ENCODE data around the gene PEX6.
A peak's percentile ranks its signal among the peaks of the same experiment; 100 is the strongest.
"Not testable (repeated sequence)": the region's sequence is repeated elsewhere in the genome, so short reads cannot be mapped to it uniquely, and the experiment has no call there.

PEX6 gene

DNA sequence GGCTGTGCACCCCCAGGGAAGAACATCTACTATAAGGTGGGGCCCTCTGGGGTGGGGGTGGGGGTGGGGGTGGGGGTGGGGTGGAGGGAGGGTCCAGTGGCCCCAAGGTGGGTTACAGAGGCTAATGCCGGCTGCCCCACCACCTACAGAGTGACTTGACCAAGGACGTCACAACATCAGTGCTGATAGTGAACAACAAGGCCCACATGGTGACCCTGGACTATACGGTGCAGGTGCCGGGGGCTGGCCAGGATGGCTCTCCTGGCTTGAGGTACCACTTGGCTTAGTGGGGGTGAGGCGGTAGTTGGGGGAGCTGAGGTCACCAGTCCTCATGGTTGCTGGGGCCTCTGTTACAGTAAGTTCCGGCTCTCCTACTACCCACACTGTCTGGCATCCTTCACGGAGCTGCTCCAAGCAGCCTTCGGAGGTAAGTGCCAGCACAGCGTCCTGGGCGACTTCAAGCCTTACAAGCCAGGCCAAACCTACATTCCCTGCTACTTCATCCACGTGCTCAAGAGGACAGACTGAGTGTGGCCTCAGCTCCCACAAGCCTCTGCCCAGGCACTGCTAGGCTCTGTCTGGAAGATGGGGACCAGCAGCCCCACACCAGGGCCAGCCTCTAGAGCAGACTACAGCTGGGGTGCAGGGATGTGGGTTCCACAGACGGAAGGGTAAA, 15.7 kb downstream of the PEX6 start:
- no peak for DNase-seq

DNA sequence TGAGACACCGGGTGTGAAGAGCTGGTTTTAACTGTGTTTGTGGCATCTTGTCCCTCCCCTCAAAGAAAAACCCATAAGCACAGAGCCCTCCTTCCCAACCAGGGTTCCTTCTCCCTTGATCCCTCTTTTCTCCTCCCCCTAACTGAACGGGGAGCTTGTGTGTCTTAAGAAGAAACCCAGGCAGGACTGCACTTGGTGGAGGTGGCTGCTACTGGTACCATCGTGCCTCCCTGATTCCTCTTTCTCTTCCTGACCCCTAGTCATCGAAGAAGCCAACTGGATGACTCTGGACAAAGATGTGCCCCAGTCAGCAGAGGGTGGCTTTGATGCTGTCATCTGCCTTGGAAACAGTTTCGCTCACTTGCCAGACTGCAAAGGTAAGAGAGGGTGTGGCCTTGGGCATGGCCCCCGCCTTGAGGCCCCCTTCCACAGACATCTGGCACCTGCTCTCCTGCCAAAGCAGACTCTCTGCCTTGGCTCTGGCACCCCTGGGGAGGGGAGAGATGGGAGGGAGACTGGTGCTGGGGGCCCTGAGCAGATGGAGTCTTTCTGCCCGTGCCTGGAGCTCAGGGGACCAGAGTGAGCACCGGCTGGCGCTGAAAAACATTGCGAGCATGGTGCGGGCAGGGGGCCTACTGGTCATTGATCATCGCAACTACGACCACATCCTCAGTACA, 16.3 kb downstream of the PEX6 start:
- no peak for DNase-seq

DNA sequence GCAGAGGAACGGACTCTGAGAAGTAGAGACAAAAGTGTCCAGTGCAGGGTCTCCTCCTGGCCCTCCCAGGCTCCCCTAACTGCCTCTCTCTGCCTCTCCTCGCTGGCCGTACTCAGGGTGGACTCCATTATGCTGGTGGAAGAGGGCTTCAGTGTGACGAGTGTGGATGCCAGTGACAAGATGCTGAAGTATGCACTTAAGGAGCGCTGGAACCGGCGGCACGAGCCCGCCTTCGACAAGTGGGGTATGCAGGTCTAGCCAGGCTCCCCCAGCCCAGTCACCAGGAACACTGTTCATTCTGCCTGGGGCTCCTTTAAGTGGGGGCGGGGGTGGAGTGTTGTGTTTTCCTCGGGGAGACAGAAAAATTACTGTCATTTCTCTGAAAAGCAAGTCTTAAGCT, 16.9 kb downstream of the PEX6 start:
- no peak for DNase-seq

DNA sequence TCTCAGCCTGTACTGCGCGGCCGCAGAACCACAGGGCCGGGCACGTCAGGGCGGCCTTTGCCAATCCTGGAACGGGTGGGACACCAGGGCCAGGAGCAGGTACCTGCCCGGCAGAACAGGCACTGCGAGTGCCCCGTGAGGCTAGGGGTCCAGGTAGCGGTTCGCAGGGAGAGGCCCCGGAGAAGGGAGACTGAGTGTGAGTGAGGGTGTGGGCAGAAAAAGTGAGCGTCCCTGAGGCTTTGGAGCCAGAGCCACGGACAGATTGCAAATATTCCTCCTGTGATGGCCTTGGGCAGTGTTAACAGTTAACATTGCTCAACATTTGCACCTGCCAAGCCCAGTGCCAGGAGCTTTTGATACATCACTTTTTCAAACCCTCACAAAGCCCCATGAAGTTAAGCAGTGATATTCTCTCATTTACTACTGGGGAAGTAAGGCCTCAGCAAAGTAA, 17.9 kb downstream of the PEX6 start:
- no peak for DNase-seq

DNA sequence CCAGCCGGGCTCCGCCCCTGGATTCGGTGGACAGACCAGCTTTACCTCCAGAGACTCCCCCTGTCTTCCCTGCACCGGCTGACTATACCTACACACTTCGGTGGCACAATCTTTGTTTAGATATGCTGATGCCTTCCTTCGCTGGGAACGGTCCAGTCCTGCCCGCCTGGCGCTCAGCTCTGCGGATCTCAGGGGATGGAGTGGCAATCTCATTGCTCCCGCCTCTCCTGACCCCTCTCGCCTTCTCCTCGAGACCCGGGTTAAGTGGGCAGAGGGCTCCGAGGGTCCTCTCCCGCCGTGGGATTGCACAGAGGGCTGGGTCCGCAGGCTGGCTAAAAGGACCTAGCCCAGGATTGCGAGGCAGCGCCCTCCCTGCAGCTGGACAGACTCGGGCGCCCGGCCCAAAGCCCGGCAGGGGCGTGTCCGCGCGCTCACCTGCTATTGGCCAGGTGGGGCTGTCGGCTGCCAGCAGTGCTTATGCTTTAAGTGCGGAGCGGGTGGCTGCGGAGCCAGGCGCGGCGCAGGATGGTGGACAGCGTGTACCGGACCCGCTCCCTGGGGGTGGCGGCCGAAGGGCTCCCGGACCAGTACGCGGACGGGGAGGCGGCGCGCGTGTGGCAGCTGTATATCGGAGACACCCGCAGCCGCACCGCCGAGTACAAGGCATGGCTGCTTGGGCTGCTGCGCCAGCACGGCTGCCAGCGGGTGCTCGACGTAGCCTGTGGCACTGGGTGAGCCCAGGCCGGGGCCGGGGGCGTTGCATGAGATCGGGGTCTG, 18.6 kb downstream of the PEX6 start, which contains the start of gene GNMT:
GNMT (plus strand) TSS at position 512 of the 777 bp plus-strand sequence; CDS start at position 526, 14 bp downstream.
- DNase-seq, result peak; percentile 54

GRCh38 chr6:42959917-42960242, 19.1 kb downstream of the PEX6 start:
- DNase-seq, result no peak

DNA sequence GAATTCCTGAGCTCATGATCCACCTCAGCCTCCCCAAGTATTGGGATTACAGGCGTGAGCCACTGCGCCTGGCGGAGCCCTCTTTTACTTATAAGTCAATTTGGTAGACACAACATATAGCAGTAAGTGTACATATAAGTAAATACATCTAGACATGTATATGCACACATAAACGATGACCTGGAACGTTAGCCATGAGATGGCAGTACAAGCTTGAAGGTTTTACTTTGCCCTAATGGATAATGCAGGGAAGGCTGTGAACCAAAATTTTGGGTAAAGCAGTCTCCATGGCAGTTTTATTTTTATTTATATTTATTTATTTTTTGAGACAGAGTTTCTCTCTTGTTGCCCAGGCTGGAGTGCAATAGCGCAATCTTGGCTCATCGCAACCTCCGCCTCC, 20.9 kb downstream of the PEX6 start:
- no peak for DNase-seq

DNA sequence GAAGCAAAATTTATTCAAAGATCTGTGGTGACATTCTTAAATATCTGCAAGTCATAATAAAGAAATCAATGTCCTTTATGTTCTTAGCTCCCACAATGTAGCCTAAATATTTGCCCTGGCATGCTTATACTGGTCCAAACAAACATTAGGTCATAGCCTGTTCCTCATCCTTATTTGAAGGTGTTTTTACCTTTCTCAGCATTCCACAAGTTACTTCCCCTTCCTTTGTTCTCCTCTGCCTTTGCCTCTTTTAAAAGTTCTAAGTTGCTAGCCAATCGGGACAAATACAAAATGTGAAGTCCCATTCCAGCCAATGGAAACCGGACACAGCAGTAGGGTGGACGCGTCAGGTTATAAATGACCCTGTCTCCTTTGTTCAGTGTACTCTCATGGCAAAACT, 24.6 kb downstream of the PEX6 start:
- not testable (repeated sequence) for DNase-seq

GRCh38 chr6:42952389-42952788, 26.6 kb downstream of the PEX6 start:
- no peak for DNase-seq

GRCh38 chr6:42947950-42948349, 31.0 kb downstream of the PEX6 start:
- DNase-seq, result no peak

GRCh38 chr6:42942444-42942843, 36.5 kb downstream of the PEX6 start:
- no peak for DNase-seq

GRCh38 chr6:42941356-42941755, 37.6 kb downstream of the PEX6 start:
- not testable (repeated sequence) for DNase-seq

DNA sequence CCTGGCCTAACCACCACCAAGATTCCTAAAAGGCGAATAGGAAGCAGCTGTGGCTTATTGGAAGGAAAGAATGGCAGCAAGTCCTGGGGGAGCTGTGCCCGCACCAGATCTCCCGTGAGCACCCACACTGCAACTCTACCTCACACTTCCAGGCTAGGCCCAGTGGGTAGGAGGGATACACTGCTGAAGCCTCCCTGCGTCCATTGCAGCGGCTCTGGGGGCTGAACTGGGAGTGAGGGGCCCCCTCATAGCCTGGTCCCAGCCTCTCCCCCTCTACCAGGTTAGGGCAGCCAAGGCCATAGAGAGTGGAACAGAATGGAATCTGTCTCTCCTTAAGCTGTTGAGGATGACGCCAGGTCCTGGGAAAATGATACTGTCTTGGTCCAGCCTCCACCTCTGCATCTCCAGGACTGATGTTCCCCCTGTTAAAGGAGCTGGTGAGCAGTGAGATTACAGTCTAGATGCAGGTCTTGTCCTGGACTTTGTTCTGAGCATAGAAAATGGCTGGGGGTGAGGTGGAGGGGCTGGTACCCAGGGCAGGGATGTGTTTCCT, 38.4 kb downstream of the PEX6 start:
- no peak for DNase-seq

- DNase-seq, result no peak
These were observed 39.2 kb downstream of the PEX6 start for GRCh38 chr6:42939810-42940167.

- DNase-seq, result no peak
These were observed 39.8 kb downstream of the PEX6 start for GRCh38 chr6:42938987-42939809.

- no peak for DNase-seq
These were observed 40.6 kb downstream of the PEX6 start for GRCh38 chr6:42938428-42938796.

DNA sequence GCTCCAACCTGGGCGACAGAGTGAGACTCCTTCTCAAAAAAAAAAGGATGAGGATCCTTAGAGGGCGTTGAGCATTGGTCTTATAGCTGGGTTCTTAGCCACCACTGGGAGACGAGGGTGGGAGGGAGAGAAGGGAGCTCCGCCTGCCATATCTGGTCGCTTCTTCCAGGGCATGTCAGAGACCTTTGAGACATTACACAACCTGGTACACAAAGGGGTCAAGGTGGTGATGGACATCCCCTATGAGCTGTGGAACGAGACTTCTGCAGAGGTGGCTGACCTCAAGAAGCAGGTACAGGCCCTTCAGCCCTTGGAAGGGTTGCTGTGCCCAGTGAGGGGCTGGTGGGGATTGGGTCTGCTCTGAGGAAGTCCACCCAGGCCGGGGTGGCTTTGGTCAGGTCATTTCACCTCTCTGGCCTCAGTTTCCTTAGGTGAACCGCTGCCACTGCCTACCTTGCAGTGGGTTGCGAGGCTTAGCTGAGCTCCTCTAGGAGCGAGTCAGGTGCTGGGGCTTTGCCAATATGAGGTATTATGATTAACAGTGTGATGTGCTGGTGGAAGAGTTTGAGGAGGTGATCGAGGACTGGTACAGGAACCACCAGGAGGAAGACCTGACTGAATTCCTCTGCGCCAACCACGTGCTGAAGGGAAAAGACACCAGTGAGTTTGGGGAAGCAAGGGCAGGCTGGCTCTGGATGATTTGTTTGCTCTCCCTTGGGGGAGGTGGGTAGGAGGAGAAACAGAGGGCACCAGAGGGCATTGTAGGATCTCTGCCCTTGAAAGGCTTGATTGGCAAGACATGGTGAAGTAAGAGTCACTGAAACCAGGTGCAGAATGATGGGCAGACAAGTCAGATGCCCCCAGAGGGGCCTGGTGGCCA, 41.2 kb downstream of the PEX6 start:
- DNase-seq, result no peak

GRCh38 chr6:42936398-42936797, 42.6 kb downstream of the PEX6 start:
- DNase-seq, result no peak

GRCh38 chr6:42935322-42935721, 43.7 kb downstream of the PEX6 start:
- no peak for DNase-seq

- DNase-seq, result no peak
These were observed 45.8 kb downstream of the PEX6 start for GRCh38 chr6:42933205-42933604.

GRCh38 chr6:42932412-42932811, 46.6 kb downstream of the PEX6 start:
- no peak for DNase-seq

DNA sequence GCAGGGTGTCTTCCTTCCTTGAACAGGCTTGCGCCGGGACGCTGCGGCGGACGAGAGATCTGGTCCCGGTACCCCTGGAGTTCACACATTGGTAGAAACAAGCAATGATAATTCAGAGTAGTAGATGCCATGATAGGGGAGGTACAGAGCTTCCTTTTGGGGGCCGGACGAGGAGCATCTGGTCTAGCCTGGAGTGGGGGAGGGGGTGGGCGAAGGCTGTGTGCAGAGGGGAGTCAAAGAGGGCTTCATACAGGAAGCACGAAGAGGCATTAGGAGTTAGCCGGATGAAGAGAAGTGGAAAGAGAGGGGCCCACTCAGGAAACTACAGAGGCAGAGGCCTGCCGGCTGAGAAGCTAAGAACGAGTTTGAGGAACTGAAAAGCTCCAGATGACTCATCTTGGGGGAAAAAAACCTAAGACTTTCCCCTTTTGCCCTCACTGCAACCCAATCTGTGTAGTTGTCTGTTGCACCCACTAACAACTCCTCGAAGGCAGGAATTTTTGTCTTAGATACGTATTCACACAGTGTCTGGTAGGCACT, 49.1 kb downstream of the PEX6 start:
- peak; percentile 76 for DNase-seq
